ENCODE measurements around the gene ICAM1. TPM values are rescaled to one million over a fixed set of nuclear protein-coding genes. Genes with fewer than 3 reads are reported as not detected.
A peak's percentile ranks its signal among the peaks of the same experiment; 100 is the strongest.

ICAM1 gene
- total RNA-seq, 1 experiment from 2014 or later = 1.7 TPM

DNA sequence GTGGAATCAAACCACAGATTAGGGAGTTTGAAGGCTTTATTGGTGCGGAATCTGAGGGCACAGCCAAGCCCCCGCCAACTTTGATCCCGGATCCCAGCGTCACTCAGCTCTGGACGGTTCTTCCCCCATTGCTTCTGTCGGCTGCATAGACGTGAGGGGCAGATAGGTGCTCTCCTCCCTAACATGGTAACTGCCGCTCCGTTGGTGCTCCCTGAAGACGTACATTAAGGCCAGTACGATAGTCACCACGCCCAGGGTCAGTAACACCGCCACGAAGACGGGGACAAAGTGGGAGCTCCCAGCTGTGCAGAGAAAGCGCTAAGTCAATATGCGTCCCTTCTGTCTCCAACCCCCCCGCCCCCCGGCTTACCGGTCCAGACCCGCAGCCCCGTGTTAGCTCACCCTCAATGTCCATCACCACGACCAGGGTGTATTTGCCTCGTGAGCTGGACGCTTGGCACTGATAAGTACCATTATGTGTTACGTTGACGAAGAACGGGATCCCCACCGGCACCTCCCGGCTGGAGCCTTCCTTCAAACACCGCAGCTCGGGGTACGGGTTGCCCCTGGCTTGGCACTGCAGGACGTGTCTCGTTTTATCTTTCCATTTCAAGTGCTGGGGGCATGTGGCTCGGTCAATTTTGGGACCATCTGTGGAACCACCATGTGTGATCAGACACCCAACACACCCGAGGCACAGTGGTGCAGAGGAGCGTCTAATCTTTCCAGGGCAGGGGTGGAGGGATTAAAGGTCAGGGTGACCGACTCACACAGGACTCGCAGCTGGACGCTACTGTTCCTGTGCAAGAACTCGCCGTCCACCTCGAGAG lies 63.1 kb downstream of the ICAM1 start:
- Histone ChIP-seq H3K27ac (ENCODE audit: low read depth, low read length, poor library complexity, severe bottlenecking) (peak overlapping the region; percentile 99), H3K27me3 (replicated peaks; ENCODE audit: insufficient read depth, low read depth, low read length, poor library complexity) (no peaks in the 10 kb centered on the region), H3K9me3 (ENCODE audit: low read depth, low read length, poor library complexity, severe bottlenecking) (no peaks in the 10 kb centered on the region), H3K4me1 (ENCODE audit: insufficient read depth, low read length, poor library complexity, severe bottlenecking) (peaks cover 28% of the 10 kb centered on the region), H3K4me3 (ENCODE audit: low read depth, low read length, poor library complexity, severe bottlenecking) (peak overlapping the region; percentile 85), H3K36me3 (ENCODE audit: insufficient read depth, low read length, poor library complexity, severe bottlenecking) (peaks cover 23% of the 10 kb centered on the region)
- TF ChIP-seq EZH2 (IDR thresholded peaks at IDR 0.05; ENCODE audit: borderline replicate concordance, low read depth, low read length, poor library complexity, severe bottlenecking) = no peak
- no peak for TF ChIP-seq CTCF (conservative IDR thresholded peaks at IDR 0.05; ENCODE audit: low read depth, low read length)
- DNase-seq (ENCODE audit: low spot score) = peak; percentile 26
- ChIA-PET POLR2A (ENCODE audit: low non-redundant PET) (interaction anchor here (0.6 to 0.7 kb wide), 3 partner anchors 28 to 319 kb away, joined by 3 to 10 read pairs (median 4); no protein-coding TSS in a partner anchor), CTCF (interaction anchor here (0.6 to 1.0 kb wide), 4 partner anchors 55 to 324 kb away, joined by 3 to 9 read pairs (median 6); no protein-coding TSS in a partner anchor)
- intact Hi-C loops (cut with micrococcal nuclease; ENCODE audit: unreplicated experiment) = loop anchor here (2.0 kb wide), 1 partner anchor 45 kb away; the partner anchor contains the start of gene ICAM5
- TSS peak; percentile 81 for BruUV-seq (replicated peaks)

DNA sequence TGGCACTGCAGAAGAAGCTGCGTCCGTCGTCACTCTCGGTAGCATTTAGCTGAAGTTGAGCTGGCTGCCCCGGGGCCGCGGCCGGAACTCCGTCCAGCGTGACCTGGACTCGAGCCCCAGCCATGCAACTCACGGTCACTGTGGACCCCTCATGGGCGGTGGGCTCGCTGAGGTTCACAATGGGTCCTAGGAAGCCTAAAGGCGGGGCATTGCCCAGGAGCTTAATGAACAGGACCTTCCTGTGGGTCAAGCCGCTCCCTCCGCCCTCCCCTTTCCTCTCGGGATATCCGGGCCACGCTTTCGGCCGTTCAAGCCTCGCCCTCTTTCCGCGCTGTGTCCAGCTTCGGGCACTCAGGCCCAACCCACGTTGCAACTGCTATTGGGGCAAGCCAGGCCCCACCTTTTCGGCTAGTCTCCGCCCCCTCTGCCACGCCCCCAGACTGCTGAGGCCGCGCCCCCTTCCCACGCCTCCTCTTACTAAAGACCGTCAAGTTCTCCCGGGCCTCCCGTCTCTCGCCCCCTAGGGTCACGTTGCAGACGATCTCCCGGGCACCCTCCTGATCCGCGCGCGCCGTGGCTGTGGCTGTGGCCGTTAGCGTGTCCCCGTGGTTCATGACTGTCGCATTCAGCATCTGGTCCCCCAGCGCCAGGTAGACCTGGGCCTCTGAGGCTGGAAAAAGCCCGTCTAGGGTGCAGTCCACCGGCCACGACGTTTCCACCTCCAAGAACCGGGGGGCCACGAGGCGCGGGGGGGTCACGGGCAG lies 63.9 kb downstream of the ICAM1 start:
- no peaks in the 10 kb centered on the region for H3K27me3 ChIP-seq (replicated peaks; ENCODE audit: insufficient read depth, low read depth, low read length, poor library complexity)
- ChIA-PET CTCF (interaction anchor here (0.9 to 1.3 kb wide), 3 partner anchors 54 to 76 kb away, joined by 3 to 4 read pairs (median 3); no protein-coding TSS in a partner anchor), POLR2A (ENCODE audit: low non-redundant PET) (interaction anchor here (0.7 kb wide), 1 partner anchor 38 kb away, joined by 4 read pairs; no protein-coding TSS in a partner anchor)
- TF ChIP-seq EZH2 (IDR thresholded peaks at IDR 0.05; ENCODE audit: borderline replicate concordance, low read depth, low read length, poor library complexity, severe bottlenecking) (no peak), CTCF (conservative IDR thresholded peaks at IDR 0.05; ENCODE audit: low read depth, low read length) (peak; percentile 35)
- peak overlapping the region; percentile 99 for H3K27ac ChIP-seq (ENCODE audit: low read depth, low read length, poor library complexity, severe bottlenecking)
- no peaks in the 10 kb centered on the region for H3K9me3 ChIP-seq (ENCODE audit: low read depth, low read length, poor library complexity, severe bottlenecking)
- H3K4me3 ChIP-seq (ENCODE audit: low read depth, low read length, poor library complexity, severe bottlenecking) = peak overlapping the region; percentile 85
- H3K4me1 ChIP-seq (ENCODE audit: insufficient read depth, low read length, poor library complexity, severe bottlenecking) = peaks cover 28% of the 10 kb centered on the region
- peaks cover 15% of the 10 kb centered on the region for H3K36me3 ChIP-seq (ENCODE audit: insufficient read depth, low read length, poor library complexity, severe bottlenecking)
- no TSS peak for BruUV-seq (replicated peaks)
- intact Hi-C loops (cut with micrococcal nuclease; ENCODE audit: unreplicated experiment) = loop anchor here (5.0 kb wide), 1 partner anchor 48 kb away; the partner anchor contains the start of gene TYK2
- DNase-seq (ENCODE audit: low spot score) = peak; percentile 89

- peak overlapping the region; percentile 85 for H3K4me3 ChIP-seq (ENCODE audit: low read depth, low read length, poor library complexity, severe bottlenecking)
- intact Hi-C loops (cut with micrococcal nuclease; ENCODE audit: unreplicated experiment) = loop anchor here (5.0 kb wide), 1 partner anchor 47 kb away; the partner anchor contains the start of gene TYK2
- ChIA-PET CTCF (interaction anchor here (1.3 kb wide), 1 partner anchor 66 kb away, joined by 3 read pairs; no protein-coding TSS in a partner anchor), POLR2A (ENCODE audit: low non-redundant PET) (no interaction called here)
- no TSS peak for BruUV-seq (replicated peaks)
- no peaks in the 10 kb centered on the region for H3K27me3 ChIP-seq (replicated peaks; ENCODE audit: insufficient read depth, low read depth, low read length, poor library complexity)
- H3K36me3 ChIP-seq (ENCODE audit: insufficient read depth, low read length, poor library complexity, severe bottlenecking) = peaks cover 8% of the 10 kb centered on the region
- H3K4me1 ChIP-seq (ENCODE audit: insufficient read depth, low read length, poor library complexity, severe bottlenecking) = peaks cover 28% of the 10 kb centered on the region
- no peaks in the 10 kb centered on the region for H3K9me3 ChIP-seq (ENCODE audit: low read depth, low read length, poor library complexity, severe bottlenecking)
- DNase-seq (ENCODE audit: low spot score) = no peak
- no peak for TF ChIP-seq EZH2 (IDR thresholded peaks at IDR 0.05; ENCODE audit: borderline replicate concordance, low read depth, low read length, poor library complexity, severe bottlenecking)
- TF ChIP-seq CTCF (conservative IDR thresholded peaks at IDR 0.05; ENCODE audit: low read depth, low read length) = no peak
- H3K27ac ChIP-seq (ENCODE audit: low read depth, low read length, poor library complexity, severe bottlenecking) = peak overlapping the region; percentile 99
Observed at GRCh38 chr19:10335352-10335985, 64.5 kb downstream of the ICAM1 start.
